CD14-positive monocyte (primary cell): ENCODE results near the gene TSC22D1. TPM values are rescaled to one million over a fixed set of nuclear protein-coding genes. Genes with fewer than 3 reads are reported as not detected.

Experiments
- DNase-seq, 3 donors: peaks; one replicate each; pipeline ENCODE4 v3.0.0-alpha.2; 2011 to 2022
- H2AFZ ChIP-seq: 2 replicates; pipeline ENCODE4 v1.6.0; 2012; ENCODE audit warnings: mild to moderate bottlenecking, low read depth, low read length, inconsistent platforms; ENCODE audit not compliant: insufficient read depth, poor library complexity, severe bottlenecking
- H3K27ac ChIP-seq, 2 donors: 1 replicate in 1 of 2; 2 replicates in 1 of 2; pipeline ENCODE4 v1.5.1; 2012 to 2013; ENCODE audit warnings: low read length in 2 of 2, control low read depth in 1 of 2, inconsistent platforms in 1 of 2, low read depth in 1 of 2, mild to moderate bottlenecking in 1 of 2
- H3K27me3 ChIP-seq, 2 donors: one replicate each; pipeline versions ENCODE4 v1.6.0 to v1.6.1; 2011 to 2013; ENCODE audit warnings: low read length in 2 of 2; ENCODE audit not compliant: control insufficient read depth in 2 of 2, insufficient read depth in 2 of 2
- H3K36me3 ChIP-seq, 2 donors: replicated peaks in 1 of 2; 1 replicate in 1 of 2; 2 replicates in 1 of 2; pipeline versions ENCODE4 v1.5.1 to v1.6.1; 2012 to 2013; ENCODE audit warnings: low read length in 2 of 2, control low read depth in 1 of 2, inconsistent platforms in 1 of 2, mild to moderate bottlenecking in 1 of 2; ENCODE audit not compliant: insufficient read depth in 2 of 2, control insufficient read depth in 1 of 2
- H3K4me1 ChIP-seq, 2 donors: 1 replicate in 1 of 2; 2 replicates in 1 of 2; pipeline versions ENCODE4 v1.5.1 to v1.6.1; 2012 to 2013; ENCODE audit warnings: low read length in 2 of 2, control low read depth in 1 of 2, inconsistent platforms in 1 of 2, mild to moderate bottlenecking in 1 of 2, moderate library complexity in 1 of 2; ENCODE audit not compliant: insufficient read depth in 2 of 2, control insufficient read depth in 1 of 2
- H3K4me2 ChIP-seq: replicated peaks from 2 replicates; pipeline ENCODE3; 2012; ENCODE audit warnings: low read length, moderate library complexity, mild to moderate bottlenecking; ENCODE audit not compliant: poor library complexity, severe bottlenecking; ENCODE audit errors: extremely low read depth
- H3K4me3 ChIP-seq, 3 experiments: fragments of 200-600 bp in 1 of 3; sonication (generic) in 1 of 3; replicated peaks in 1 of 3; 1 replicate in 2 of 3; 2 replicates in 1 of 3; pipeline ENCODE4 v1.5.1; 2011 to 2013; ENCODE audit warnings: low read length in 3 of 3, mild to moderate bottlenecking in 3 of 3, control low read depth in 2 of 3, low read depth in 2 of 3, inconsistent platforms in 1 of 3, moderate library complexity in 1 of 3
- H3K79me2 ChIP-seq: 2 replicates; pipeline ENCODE4 v1.6.0; 2012; ENCODE audit warnings: mild to moderate bottlenecking, control low read depth, inconsistent platforms, low read length, moderate library complexity; ENCODE audit not compliant: insufficient read depth
- H3K9ac ChIP-seq: 2 replicates; pipeline ENCODE4 v1.6.0; 2017; ENCODE audit warnings: low read length, mild to moderate bottlenecking; ENCODE audit not compliant: insufficient read depth, poor library complexity, severe bottlenecking
- H3K9me3 ChIP-seq, 2 donors: replicated peaks in 1 of 2; 1 replicate in 1 of 2; 2 replicates in 1 of 2; pipeline versions ENCODE4 v1.5.1 to v1.6.1; 2012 to 2013; ENCODE audit warnings: low read length in 2 of 2, control low read depth in 1 of 2; ENCODE audit not compliant: control insufficient read depth in 1 of 2, insufficient read depth in 1 of 2
- H4K20me1 ChIP-seq: 2 replicates; pipeline ENCODE4 v1.6.0; 2012; ENCODE audit warnings: mild to moderate bottlenecking, low read length, control low read depth, moderate library complexity; ENCODE audit not compliant: insufficient read depth
- H3K27ac Mint-ChIP-seq, 7 donors: one replicate each; pipeline ENCODE4 v1.8.0; 2020; ENCODE audit warnings: mild to moderate bottlenecking in 7 of 7, mixed read lengths in 7 of 7, moderate library complexity in 6 of 7, inconsistent platforms in 2 of 7
- H3K27me3 Mint-ChIP-seq, 3 donors: one replicate each; pipeline ENCODE4 v1.8.0; 2021 to 2022; ENCODE audit warnings: low read depth in 3 of 3, mild to moderate bottlenecking in 3 of 3, mixed read lengths in 3 of 3, moderate library complexity in 3 of 3, inconsistent platforms in 1 of 3
- H3K36me3 Mint-ChIP-seq, 2 donors: one replicate each; pipeline ENCODE4 v1.8.0; 2020; ENCODE audit warnings: mixed read lengths in 2 of 2, inconsistent platforms in 1 of 2, mild to moderate bottlenecking in 1 of 2
- H3K4me1 Mint-ChIP-seq: one replicate; pipeline ENCODE4 v1.8.0; 2020; ENCODE audit warnings: mild to moderate bottlenecking, mixed read lengths
- H3K4me3 Mint-ChIP-seq, 2 donors: one replicate each; pipeline ENCODE4 v1.8.0; 2020; ENCODE audit warnings: mild to moderate bottlenecking in 2 of 2, mixed read lengths in 2 of 2, moderate library complexity in 1 of 2
- H3K9me3 Mint-ChIP-seq, 7 donors: one replicate each; pipeline ENCODE4 v1.8.0; 2020 to 2022; ENCODE audit warnings: mixed read lengths in 7 of 7, mild to moderate bottlenecking in 6 of 7, moderate library complexity in 6 of 7, inconsistent platforms in 2 of 7
- CTCF ChIP-seq: fragments of 200-600 bp; IDR thresholded peaks from one replicate; pipeline ENCODE4 v1.8.0; 2022; ENCODE audit warnings: antibody characterized with exemption, mild to moderate bottlenecking
- WGBS: methylation state at CpG from one replicate; pipeline ENCODE4 v1.1.5; 2013; ENCODE audit warnings: missing lambda C conversion rate; ENCODE audit not compliant: insufficient coverage; 5-methylcytosine and 5-hydroxymethylcytosine counted together
- intact Hi-C, 2 donors: fragments of 100-400 bp; cut with micrococcal nuclease; formaldehyde crosslinking; loops; one replicate each; pipeline versions ENCODE4 v1.15.0 to v1.15.1; 2023
- polyA plus RNA-seq, 3 donors: library from polyadenylated mRNA; depleted of rRNA in 1 of 3; unstranded in 2 of 3; stranded (reverse) in 1 of 3; fragments of 300-500 nt in 2 of 3; fragments of >200 nt in 1 of 3; fragmentation: Illumina TruSeq in 2 of 3; gene quantifications; 1 replicate in 2 of 3; 2 replicates in 1 of 3; pipeline ENCODE4 v1.2.3, GENCODE V29; 2012 to 2021

The TSC22D1 gene
- polyA plus RNA-seq, 3 donors, result 1.9 to 10.4 (median 3.1) TPM

GRCh38 chr13:44474122-44474910 lies 101.8 kb downstream of the TSC22D1 start:
- H3K4me3 ChIP-seq, result no peak overlapping the region
- TF ChIP-seq CTCF, result no peak
- H3K27me3 ChIP-seq, result no peaks in the 10 kb centered on the region
- Mint-ChIP-seq H3K36me3 (no peaks in the 10 kb centered on the region), H3K9me3 (no peaks in the 10 kb centered on the region), H3K4me3 (peak overlapping the region in 1 of 2 donors; percentile 37), H3K27me3 (peaks cover 0 to 2% (median 0%) of the 10 kb centered on the region in 3 donors), H3K4me1 (no peaks in the 10 kb centered on the region), H3K27ac (no peak overlapping the region)
- no peak for DNase-seq
- no peaks in the 10 kb centered on the region for H3K79me2 ChIP-seq
- H3K4me1 ChIP-seq, result no peaks in the 10 kb centered on the region
- 100% methylated on average over 1 of the region's 4 CpGs for WGBS
- intact Hi-C loops, result loop anchor here in 1 of 2 donors (5.0 kb wide), 1 partner anchor 567 kb away; no protein-coding TSS in a partner anchor
- H3K9ac ChIP-seq, result no peak overlapping the region
- no peak overlapping the region for H3K27ac ChIP-seq
- no peak overlapping the region for H3K4me2 ChIP-seq
- no peak overlapping the region for H2AFZ ChIP-seq
- no peaks in the 10 kb centered on the region for H3K36me3 ChIP-seq
- H4K20me1 ChIP-seq, result no peaks in the 10 kb centered on the region
- no peaks in the 10 kb centered on the region for H3K9me3 ChIP-seq

DNA sequence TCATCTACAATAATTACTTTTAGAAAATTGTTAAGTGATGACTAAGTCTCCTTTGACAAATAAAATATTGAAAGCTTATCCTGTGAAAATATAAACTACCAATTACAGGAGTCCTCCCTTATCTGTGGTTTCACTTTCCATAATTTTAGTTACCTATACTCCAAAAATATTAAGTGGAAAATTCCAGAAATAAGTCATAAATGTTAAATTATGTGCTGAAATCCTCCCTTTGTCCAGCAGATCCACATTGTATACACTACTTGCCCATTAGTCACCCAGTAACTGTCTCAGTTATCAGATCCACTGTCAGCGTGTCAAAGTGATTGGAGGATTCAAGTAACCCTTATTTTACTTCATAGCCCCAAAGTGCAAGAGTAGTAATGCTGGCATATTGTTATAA lies 104.4 kb downstream of the TSC22D1 start:
- H3K36me3 Mint-ChIP-seq, result no peaks in the 10 kb centered on the region
- H3K4me3 ChIP-seq, result no peak overlapping the region
- no peak overlapping the region for H3K9ac ChIP-seq
- no peaks in the 10 kb centered on the region for H3K9me3 Mint-ChIP-seq
- TF ChIP-seq CTCF, result no peak
- no CpG with 5 or more reads among the region's 1 CpG for WGBS
- no peak overlapping the region for H3K27ac ChIP-seq
- intact Hi-C loops, result loop anchor here in 1 of 2 donors (5.0 kb wide), 1 partner anchor 564 kb away; no protein-coding TSS in a partner anchor
- H3K27ac Mint-ChIP-seq, result no peak overlapping the region
- no peaks in the 10 kb centered on the region for H3K4me1 Mint-ChIP-seq
- H3K36me3 ChIP-seq, result no peaks in the 10 kb centered on the region
- H4K20me1 ChIP-seq, result no peaks in the 10 kb centered on the region
- no peaks in the 10 kb centered on the region for H3K79me2 ChIP-seq
- H3K4me3 Mint-ChIP-seq, result no peak overlapping the region
- no peak for DNase-seq
- H3K27me3 Mint-ChIP-seq, result peaks cover 0 to 2% (median 0%) of the 10 kb centered on the region in 3 donors
- H3K9me3 ChIP-seq, result no peaks in the 10 kb centered on the region
- no peaks in the 10 kb centered on the region for H3K27me3 ChIP-seq
- H3K4me2 ChIP-seq, result no peak overlapping the region
- H2AFZ ChIP-seq, result no peak overlapping the region
- no peaks in the 10 kb centered on the region for H3K4me1 ChIP-seq
